Measurements from ENCODE around the gene LCE1E.

LCE1E gene

GRCh38 chr1:152796421-152796820 is 10.4 kb downstream of the LCE1E start, which contains the start of gene LCE1D:
Gene LCE1D, plus strand, starts transcription at chr1:152796721. Its CDS starts 1,074 bp downstream, at chr1:152797795.
- Histone ChIP-seq H3K4me3 (ENCODE audit: low read length) (no peak within 1 kb of the TSS), H3K27ac (ENCODE audit: low read length) (no peak within 1 kb of the TSS), H3K27me3 (ENCODE audit: control insufficient read depth, insufficient read depth, low read length) (no peaks in the 10 kb centered on the region), H3K9ac (ENCODE audit: low read length) (no peak within 1 kb of the TSS), H3K4me1 (ENCODE audit: control insufficient read depth, low read depth, low read length) (no peaks in the 10 kb centered on the region), H3K9me3 (ENCODE audit: control insufficient read depth, low read depth, low read length) (peaks cover 71% of the 10 kb centered on the region), H3K36me3 (ENCODE audit: control insufficient read depth, low read depth, low read length) (no peaks in the 10 kb centered on the region)

- no peaks in the 10 kb centered on the region for H3K4me1 ChIP-seq (ENCODE audit: control insufficient read depth, low read depth, low read length)
- H3K36me3 ChIP-seq (ENCODE audit: control insufficient read depth, low read depth, low read length), result no peaks in the 10 kb centered on the region
- H3K9me3 ChIP-seq (ENCODE audit: control insufficient read depth, low read depth, low read length), result peaks cover 75% of the 10 kb centered on the region
- H3K27ac ChIP-seq (ENCODE audit: low read length), result no peak overlapping the region
- no peak overlapping the region for H3K4me3 ChIP-seq (ENCODE audit: low read length)
- H3K9ac ChIP-seq (ENCODE audit: low read length), result no peak overlapping the region
- H3K27me3 ChIP-seq (ENCODE audit: control insufficient read depth, insufficient read depth, low read length), result no peaks in the 10 kb centered on the region
These were observed 15.3 kb downstream of the LCE1E start for GRCh38 chr1:152801333-152801732.

GRCh38 chr1:152806576-152806975 is 20.5 kb downstream of the LCE1E start, which contains the start of gene LCE1C:
Gene LCE1C, minus strand, starts transcription at chr1:152806651. Its CDS starts 1,173 bp downstream, at chr1:152805478.
- H3K9ac ChIP-seq (ENCODE audit: low read length), result no peak within 1 kb of the TSS
- H3K4me3 ChIP-seq (ENCODE audit: low read length), result no peak within 1 kb of the TSS
- peaks cover 78% of the 10 kb centered on the region for H3K9me3 ChIP-seq (ENCODE audit: control insufficient read depth, low read depth, low read length)
- H3K4me1 ChIP-seq (ENCODE audit: control insufficient read depth, low read depth, low read length), result no peaks in the 10 kb centered on the region
- no peaks in the 10 kb centered on the region for H3K36me3 ChIP-seq (ENCODE audit: control insufficient read depth, low read depth, low read length)
- H3K27ac ChIP-seq (ENCODE audit: low read length), result no peak within 1 kb of the TSS
- no peaks in the 10 kb centered on the region for H3K27me3 ChIP-seq (ENCODE audit: control insufficient read depth, insufficient read depth, low read length)

- Histone ChIP-seq H3K4me3 (ENCODE audit: low read length) (no peak overlapping the region), H3K4me1 (ENCODE audit: control insufficient read depth, low read depth, low read length) (no peaks in the 10 kb centered on the region), H3K36me3 (ENCODE audit: control insufficient read depth, low read depth, low read length) (no peaks in the 10 kb centered on the region), H3K9me3 (ENCODE audit: control insufficient read depth, low read depth, low read length) (peaks cover 80% of the 10 kb centered on the region), H3K27me3 (ENCODE audit: control insufficient read depth, insufficient read depth, low read length) (no peaks in the 10 kb centered on the region), H3K27ac (ENCODE audit: low read length) (no peak overlapping the region), H3K9ac (ENCODE audit: low read length) (no peak overlapping the region)
These were observed 25.0 kb downstream of the LCE1E start for GRCh38 chr1:152811050-152811449.

GRCh38 chr1:152811671-152812070 is 25.6 kb downstream of the LCE1E start, which contains the start of gene LCE1B:
Gene LCE1B, plus strand, starts transcription at chr1:152811971. Its CDS starts 476 bp downstream, at chr1:152812447.
- H3K9me3 ChIP-seq (ENCODE audit: control insufficient read depth, low read depth, low read length), result peaks cover 77% of the 10 kb centered on the region
- no peaks in the 10 kb centered on the region for H3K27me3 ChIP-seq (ENCODE audit: control insufficient read depth, insufficient read depth, low read length)
- H3K27ac ChIP-seq (ENCODE audit: low read length), result no peak within 1 kb of the TSS
- H3K4me3 ChIP-seq (ENCODE audit: low read length), result no peak within 1 kb of the TSS
- no peaks in the 10 kb centered on the region for H3K36me3 ChIP-seq (ENCODE audit: control insufficient read depth, low read depth, low read length)
- H3K4me1 ChIP-seq (ENCODE audit: control insufficient read depth, low read depth, low read length), result no peaks in the 10 kb centered on the region
- H3K9ac ChIP-seq (ENCODE audit: low read length), result no peak within 1 kb of the TSS

GRCh38 chr1:152817309-152817708 is 31.3 kb downstream of the LCE1E start:
- no peak overlapping the region for H3K27ac ChIP-seq (ENCODE audit: low read length)
- H3K36me3 ChIP-seq (ENCODE audit: control insufficient read depth, low read depth, low read length), result no peaks in the 10 kb centered on the region
- H3K9ac ChIP-seq (ENCODE audit: low read length), result no peak overlapping the region
- no peak overlapping the region for H3K4me3 ChIP-seq (ENCODE audit: low read length)
- H3K4me1 ChIP-seq (ENCODE audit: control insufficient read depth, low read depth, low read length), result no peaks in the 10 kb centered on the region
- no peaks in the 10 kb centered on the region for H3K27me3 ChIP-seq (ENCODE audit: control insufficient read depth, insufficient read depth, low read length)
- H3K9me3 ChIP-seq (ENCODE audit: control insufficient read depth, low read depth, low read length), result peaks cover 59% of the 10 kb centered on the region

- Histone ChIP-seq H3K27me3 (ENCODE audit: control insufficient read depth, insufficient read depth, low read length) (no peaks in the 10 kb centered on the region), H3K9me3 (ENCODE audit: control insufficient read depth, low read depth, low read length) (peaks cover 64% of the 10 kb centered on the region)
These were observed 37.2 kb downstream of the LCE1E start for GRCh38 chr1:152823294-152823693.

GRCh38 chr1:152824964-152825363 is 38.9 kb downstream of the LCE1E start:
- H3K9ac ChIP-seq (ENCODE audit: low read length), result no peak overlapping the region
- no peaks in the 10 kb centered on the region for H3K36me3 ChIP-seq (ENCODE audit: control insufficient read depth, low read depth, low read length)
- H3K27ac ChIP-seq (ENCODE audit: low read length), result no peak overlapping the region
- peaks cover 68% of the 10 kb centered on the region for H3K9me3 ChIP-seq (ENCODE audit: control insufficient read depth, low read depth, low read length)
- no peaks in the 10 kb centered on the region for H3K27me3 ChIP-seq (ENCODE audit: control insufficient read depth, insufficient read depth, low read length)
- H3K4me1 ChIP-seq (ENCODE audit: control insufficient read depth, low read depth, low read length), result no peaks in the 10 kb centered on the region
- no peak overlapping the region for H3K4me3 ChIP-seq (ENCODE audit: low read length)

More at GRCh38 chr1:152823294-152823693, 37.2 kb downstream of the LCE1E start:
- no peaks in the 10 kb centered on the region for H3K36me3 ChIP-seq (ENCODE audit: control insufficient read depth, low read depth, low read length)
- no peak overlapping the region for H3K9ac ChIP-seq (ENCODE audit: low read length)
- no peak overlapping the region for H3K27ac ChIP-seq (ENCODE audit: low read length)
- H3K4me3 ChIP-seq (ENCODE audit: low read length), result no peak overlapping the region
- H3K4me1 ChIP-seq (ENCODE audit: control insufficient read depth, low read depth, low read length), result no peaks in the 10 kb centered on the region

- Histone ChIP-seq H3K27me3 (ENCODE audit: control insufficient read depth, insufficient read depth, low read length) (no peaks in the 10 kb centered on the region), H3K4me3 (ENCODE audit: low read length) (no peak within 1 kb of the TSS), H3K36me3 (ENCODE audit: control insufficient read depth, low read depth, low read length) (no peaks in the 10 kb centered on the region), H3K9ac (ENCODE audit: low read length) (no peak within 1 kb of the TSS), H3K27ac (ENCODE audit: low read length) (no peak within 1 kb of the TSS), H3K9me3 (ENCODE audit: control insufficient read depth, low read depth, low read length) (peaks cover 67% of the 10 kb centered on the region), H3K4me1 (ENCODE audit: control insufficient read depth, low read depth, low read length) (no peaks in the 10 kb centered on the region)
These were observed 41.1 kb downstream of the LCE1E start, which contains the start of gene LCE1A for GRCh38 chr1:152827173-152827572. Gene LCE1A, plus strand, starts transcription at chr1:152827473. Its CDS starts 0 bp downstream, at chr1:152827473.

GRCh38 chr1:152836870-152837269 is 50.8 kb downstream of the LCE1E start:
- H3K27ac ChIP-seq (ENCODE audit: low read length), result no peak overlapping the region
- H3K9ac ChIP-seq (ENCODE audit: low read length), result no peak overlapping the region
- H3K27me3 ChIP-seq (ENCODE audit: control insufficient read depth, insufficient read depth, low read length), result no peaks in the 10 kb centered on the region
- no peak overlapping the region for H3K4me3 ChIP-seq (ENCODE audit: low read length)
- peaks cover 41% of the 10 kb centered on the region for H3K9me3 ChIP-seq (ENCODE audit: control insufficient read depth, low read depth, low read length)
- H3K36me3 ChIP-seq (ENCODE audit: control insufficient read depth, low read depth, low read length), result no peaks in the 10 kb centered on the region
- no peaks in the 10 kb centered on the region for H3K4me1 ChIP-seq (ENCODE audit: control insufficient read depth, low read depth, low read length)

All from iPS-18a (cell line).